ENCODE measurements around the gene ARL13B. TPM values are rescaled to one million over a fixed set of nuclear protein-coding genes. Genes with fewer than 3 reads are reported as not detected.

Gene ARL13B
- total and polyA plus RNA-seq, 2 of the 13 experiments (the other 11 are each of a cell fraction or from before 2014, with no cell fraction given): 2.2 to 9.6 TPM

DNA sequence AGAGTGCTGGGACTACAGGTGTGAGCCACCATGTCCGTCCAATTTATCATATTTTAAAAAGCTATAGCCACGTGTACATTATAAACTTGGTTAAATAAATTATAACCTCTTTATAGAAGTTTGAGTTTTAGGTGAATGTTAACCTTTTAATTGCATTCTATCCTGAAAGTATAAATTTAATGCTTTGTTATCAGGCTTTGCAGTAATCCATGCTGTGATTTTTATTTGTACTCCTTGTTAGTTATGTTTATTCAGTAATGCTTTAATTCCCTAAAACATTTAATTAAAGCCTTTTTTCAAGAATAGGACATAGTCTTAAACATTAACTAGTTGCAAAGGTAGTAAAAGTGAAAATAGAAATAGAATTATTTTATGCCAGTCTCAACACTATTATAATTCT lies 11.7 kb downstream of the ARL13B start (continued):
- TF ChIP-seq JUNB (CRISPR knock-in tag; IDR thresholded peaks at IDR 0.05; ENCODE audit: borderline replicate concordance): no peak

- Histone ChIP-seq H3K36me3 (replicated peaks in 1 of 2; ENCODE audit: control insufficient read depth in 1 of 2, insufficient read depth in 2 of 2, low read length in 2 of 2) (no peaks in the 10 kb centered on the region; a peak in 1 of 5 replicates), H2AFZ (ENCODE audit: low read length) (no peak overlapping the region), H3K4me3 (replicated peaks in 1 of 3; ENCODE audit: insufficient read depth in 1 of 3, low read depth in 2 of 3, low read length in 3 of 3) (no peak overlapping the region), H3K27ac (ENCODE audit: extremely low read length, insufficient read depth, low read length) (no peak overlapping the region), H3K79me2 (ENCODE audit: insufficient read depth, low read length) (no peaks in the 10 kb centered on the region), H4K20me1 (ENCODE audit: insufficient read depth, low read length) (no peaks in the 10 kb centered on the region), H3K9ac (ENCODE audit: insufficient read depth, low read depth, low read length) (no peak overlapping the region), H3K4me1 (ENCODE audit: insufficient read depth, low read length) (no peaks in the 10 kb centered on the region), H3K27me3 (ENCODE audit: control insufficient read depth in 1 of 2, insufficient read depth in 2 of 2, low read length in 2 of 2) (no peaks in the 10 kb centered on the region), H3K9me3 (ENCODE audit: low read length) (no peaks in the 10 kb centered on the region), H3K4me2 (ENCODE audit: low read depth, low read length) (no peak overlapping the region)
- FAIRE-seq (no peak), DNase-seq (ENCODE audit: low spot score) (no peak), ATAC-seq (no peak)
- ChIA-PET CTCF (ENCODE audit: low intra/inter-chr PET ratio, low total read pairs) (no interaction called here), POLR2A (no interaction called here)
- WGBS (ENCODE audit: low lambda C conversion rate): 91% methylated on average over 3 of the region's 3 CpGs
- in situ Hi-C loops (cut with HindIII; ENCODE audit: extremely low pct_ligation_motif_present, low pct_unique_long_range_greater_than_20kb): no loop called here
- no TSS peak for BruUV-seq (replicated peaks)
- TF ChIP-seq PAXIP1 (CRISPR knock-in tag; conservative IDR thresholded peaks at IDR 0.05): no peak
- TF ChIP-seq NBN (conservative IDR thresholded peaks at IDR 0.05): no peak
- TF ChIP-seq ZNF772 (CRISPR knock-in tag; IDR thresholded peaks at IDR 0.05): no peak
- no peak for TF ChIP-seq ZNF275 (CRISPR knock-in tag; IDR thresholded peaks at IDR 0.05; ENCODE audit: borderline replicate concordance)
- TF ChIP-seq SP5 (CRISPR knock-in tag; IDR thresholded peaks at IDR 0.05; ENCODE audit: borderline replicate concordance, low read depth): no peak
- TF ChIP-seq MAFF (IDR thresholded peaks at IDR 0.05; ENCODE audit: low read depth, low read length): no peak
- no peak for TF ChIP-seq SPEN (CRISPR knock-in tag; IDR thresholded peaks at IDR 0.05; ENCODE audit: low read depth)
- no peak for TF ChIP-seq KDM5B (CRISPR knock-in tag; IDR thresholded peaks at IDR 0.05; ENCODE audit: borderline replicate concordance)
- no peak for TF ChIP-seq U2AF1 (optimal IDR thresholded peaks at IDR 0.05; ENCODE audit: low read depth, low read length)
- no peak for TF ChIP-seq TAF15 (IDR thresholded peaks at IDR 0.05; ENCODE audit: low read depth, low read length, poor library complexity, severe bottlenecking)
- no peak for TF ChIP-seq ZNF432 (CRISPR knock-in tag; IDR thresholded peaks at IDR 0.05; ENCODE audit: borderline replicate concordance)
- TF ChIP-seq KLF6 (CRISPR knock-in tag; IDR thresholded peaks at IDR 0.05): no peak
- no peak for TF ChIP-seq ZNF747 (CRISPR knock-in tag; IDR thresholded peaks at IDR 0.05; ENCODE audit: borderline replicate concordance)
- no peak for TF ChIP-seq SIX4 (CRISPR knock-in tag; IDR thresholded peaks at IDR 0.05)
- no peak for TF ChIP-seq FOXP1 (IDR thresholded peaks at IDR 0.05)
- TF ChIP-seq FOXP1 (CRISPR knock-in tag; IDR thresholded peaks at IDR 0.05): no peak
- no peak for TF ChIP-seq ZNF441 (CRISPR knock-in tag; IDR thresholded peaks at IDR 0.05; ENCODE audit: borderline replicate concordance)
- intact Hi-C loops (cut with micrococcal nuclease; ENCODE audit: unreplicated experiment): no loop called here
Observed at GRCh38 chr3:93992207-93992606, 12.3 kb downstream of the ARL13B start.
